ENCODE results near the gene LBX1. TPM values are rescaled to one million over a fixed set of nuclear protein-coding genes. Genes with fewer than 3 reads are reported as not detected.

Gene LBX1
- total RNA-seq, 4 donors from 2014 or later: not detected

DNA sequence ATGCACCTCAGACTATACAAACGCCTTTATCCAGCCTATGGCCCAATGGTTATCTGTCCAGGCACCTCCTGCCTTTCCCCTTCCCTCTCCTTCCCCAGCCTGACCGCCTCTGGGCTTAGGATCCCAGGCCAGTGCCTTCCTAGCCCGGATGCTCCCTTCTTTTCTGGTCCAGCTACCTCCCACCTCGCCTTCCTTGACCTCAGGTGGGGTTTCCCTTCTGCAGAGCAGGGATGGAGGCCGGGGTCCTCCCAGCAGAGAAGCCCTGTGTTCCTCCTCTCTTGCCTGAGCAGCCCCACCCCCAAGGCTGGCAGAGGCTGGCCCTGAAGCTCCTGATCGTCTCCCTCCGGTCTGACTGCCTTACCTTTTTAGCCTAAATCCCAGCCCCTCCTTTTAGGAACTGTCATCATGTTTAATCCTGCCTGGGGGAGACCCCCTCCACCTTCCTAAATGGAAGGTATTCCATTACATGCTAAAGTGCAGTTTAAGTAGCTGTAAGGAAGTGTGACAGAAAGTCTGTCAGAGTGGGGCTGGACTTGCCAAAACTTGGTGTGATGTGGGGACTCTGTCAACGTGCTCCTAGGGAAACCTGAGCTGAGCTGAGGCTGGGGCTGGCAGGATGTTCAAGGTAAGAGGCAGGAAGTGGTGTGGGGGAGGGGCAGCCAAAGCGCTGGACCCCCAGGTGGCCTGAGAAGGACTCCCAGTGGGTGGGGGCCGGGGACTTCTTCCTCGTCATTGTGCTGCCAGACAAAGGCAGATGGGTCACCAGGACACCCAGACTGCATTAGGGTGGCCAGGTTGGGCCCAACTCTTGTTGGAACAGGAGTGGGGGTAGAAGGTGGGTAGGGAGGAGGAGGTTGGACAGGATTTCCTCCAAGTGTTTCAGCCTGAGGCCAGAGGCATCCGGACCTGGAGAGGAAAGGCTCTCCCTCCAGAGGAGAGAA is 39.5 kb downstream of the LBX1 start:
- no peak for ATAC-seq (ENCODE audit: low FRiP score)
- no peak for TF ChIP-seq CTCF (IDR thresholded peaks at IDR 0.05)
- DNase-seq (ENCODE audit: low spot score): no peak

DNA sequence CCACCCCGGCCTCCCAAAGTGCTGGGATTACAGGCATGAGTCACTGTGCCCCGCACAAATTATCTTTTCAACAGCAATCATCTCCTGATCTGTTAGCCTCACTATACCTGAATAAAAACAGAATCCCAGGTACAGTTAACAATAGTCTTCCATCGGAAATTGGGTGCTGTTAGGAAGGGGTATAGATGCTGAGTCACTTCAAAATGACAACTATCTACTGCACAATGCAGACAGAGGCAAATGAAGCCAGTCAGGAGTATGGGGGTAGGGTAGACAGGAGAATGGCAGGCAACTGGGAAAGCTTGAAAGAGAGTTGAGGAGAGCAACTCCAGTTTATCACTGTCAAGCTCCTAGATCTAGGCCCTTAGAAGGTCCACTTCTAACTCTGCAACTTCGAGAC is 40.3 kb downstream of the LBX1 start:
- no peak for TF ChIP-seq CTCF (IDR thresholded peaks at IDR 0.05)
- ATAC-seq (ENCODE audit: low FRiP score) (no peak), DNase-seq (ENCODE audit: low spot score) (no peak)

DNA sequence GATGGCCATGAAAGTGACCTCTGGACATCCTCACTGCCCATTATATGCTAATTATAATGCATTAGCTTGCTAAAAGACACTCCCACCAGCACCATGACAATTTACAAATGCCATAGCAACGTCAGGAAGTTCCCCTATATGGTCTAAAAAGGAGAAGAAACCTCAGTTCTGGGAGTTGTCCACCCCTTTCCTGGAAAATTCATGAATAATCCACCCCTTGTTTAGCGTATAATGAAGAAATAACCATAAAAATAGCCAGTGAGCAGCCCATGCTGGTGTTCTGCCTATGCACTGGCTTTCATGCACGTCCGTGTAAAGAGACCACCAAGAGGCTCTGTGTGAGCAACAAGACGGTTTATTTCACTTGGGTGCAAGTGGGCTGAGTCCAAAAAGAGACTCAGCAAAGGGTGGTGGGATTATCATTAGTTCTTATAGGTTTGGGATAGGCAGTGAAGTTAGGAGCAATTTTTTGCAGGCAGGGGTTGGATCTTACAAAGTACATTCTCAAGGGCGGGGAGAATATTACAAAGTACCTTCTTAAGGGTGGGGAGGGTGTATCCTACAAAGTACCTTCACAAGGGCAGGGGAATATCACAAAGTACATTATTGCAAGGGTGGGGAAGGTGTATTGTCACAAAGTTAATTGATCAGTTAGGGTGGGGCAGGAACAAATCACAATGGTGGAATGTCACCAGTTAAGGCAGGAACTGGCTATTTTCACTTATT is 45.6 kb downstream of the LBX1 start:
- ATAC-seq (ENCODE audit: low FRiP score): no peak
- no peak for DNase-seq (ENCODE audit: low spot score)
- TF ChIP-seq CTCF (IDR thresholded peaks at IDR 0.05): no peak

GRCh38 chr10:101182936-101183335 is 46.3 kb downstream of the LBX1 start:
- no peak for DNase-seq (ENCODE audit: low spot score)
- TF ChIP-seq CTCF (IDR thresholded peaks at IDR 0.05): no peak
- no peak for ATAC-seq (ENCODE audit: low FRiP score)

Other genes starting within 250 kb of the LBX1 start
- gene MRPL43, start 242.0 kb downstream of the LBX1 start, total RNA-seq: 10 to 100 TPM; 59.7 to 97.0 (median 79.3) TPM
- 10 to 100 TPM in 1 of 4 donors, 1 to 10 TPM in 3; 4.6 to 20.8 (median 6.9) TPM for gene TWNK, start 241.9 kb downstream of the LBX1 start, total RNA-seq
- gene LZTS2, start 229.7 kb downstream of the LBX1 start, total RNA-seq: 10 to 100 TPM; 59.4 to 98.0 (median 72.6) TPM
- gene PDZD7, start 198.3 kb downstream of the LBX1 start, total RNA-seq: 1 to 10 TPM in 1 of 4 donors, under 1 TPM in 3; 0.12 to 3.3 (median 0.30) TPM
- 10 to 100 TPM; 54.8 to 97.3 (median 71.2) TPM for gene SFXN3, start 198.2 kb downstream of the LBX1 start, total RNA-seq
- gene KAZALD1, start 167.5 kb downstream of the LBX1 start, total RNA-seq: 10 to 100 TPM in 1 of 4 donors, 1 to 10 TPM in 2, under 1 TPM in 1; 0.72 to 15.0 (median 1.6) TPM
- gene TLX1, start 98.2 kb downstream of the LBX1 start, total RNA-seq: not detected
- 10 to 100 TPM in 3 of 4 donors, 1 to 10 TPM in 1; 9.2 to 14.4 (median 14.0) TPM for gene BTRC, start 124.7 kb upstream of the LBX1 start, total RNA-seq